K562 (cell line): ENCODE results near the gene CDC45. TPM values are rescaled to one million over a fixed set of nuclear protein-coding genes. Genes with fewer than 3 reads are reported as not detected.

Experiments
- ATF1 ChIP-seq, 2 experiments: fragments of 450-650 bp in 1 of 2; IDR thresholded peaks; 2 replicates each; pipeline ENCODE4 v1.6.1; 2016; ENCODE audit warnings: missing compliant biosample characterization in 1 of 2, missing genetic modification characterization in 1 of 2
- CHD1 ChIP-seq: fragments of 200-600 bp; sonication (generic); IDR thresholded peaks from one replicate; pipeline ENCODE4 v1.6.1; 2012; ENCODE audit warnings: mild to moderate bottlenecking, moderate library complexity, low read length, inconsistent platforms
- ETV5 ChIP-seq: sonication (generic); formaldehyde crosslinking; IDR thresholded peaks from 2 replicates; pipeline ENCODE4 v1.4.0; 2020; ENCODE audit warnings: low read depth, mild to moderate bottlenecking, missing genetic modification reagents
- GATA2 ChIP-seq: sonication (generic); formaldehyde crosslinking; IDR thresholded peaks from 2 replicates; pipeline ENCODE4 v1.4.0; 2020; ENCODE audit warnings: mild to moderate bottlenecking, missing genetic modification reagents
- GTF2F1 ChIP-seq: IDR thresholded peaks from 2 replicates; pipeline ENCODE4 v1.6.1; 2011; ENCODE audit warnings: low read depth, low read length, improper control_type of control experiment
- ILF3 ChIP-seq: fragments of 450-650 bp; IDR thresholded peaks from 2 replicates; pipeline ENCODE4 v1.6.1; 2018; ENCODE audit warnings: antibody characterized with exemption, mild to moderate bottlenecking, moderate library complexity, borderline replicate concordance
- NCOA6 ChIP-seq: fragments of 450-650 bp; IDR thresholded peaks from 2 replicates; pipeline ENCODE4 v1.6.1; 2017; ENCODE audit warnings: mild to moderate bottlenecking
- NR0B1 ChIP-seq: fragments of 450-650 bp; IDR thresholded peaks from one replicate; pipeline ENCODE4 v1.6.1; 2018; ENCODE audit warnings: mild to moderate bottlenecking, moderate library complexity; ENCODE audit not compliant: partially characterized antibody
- NR1H2 ChIP-seq: sonication (generic); formaldehyde crosslinking; IDR thresholded peaks from 2 replicates; pipeline ENCODE4 v1.4.0; 2020; ENCODE audit warnings: mild to moderate bottlenecking, missing genetic modification reagents
- NR2C1 ChIP-seq, 2 experiments: fragments of 450-650 bp; IDR thresholded peaks; 2 replicates each; pipeline ENCODE4 v1.6.1; 2017; ENCODE audit warnings: mild to moderate bottlenecking in 2 of 2, antibody characterized with exemption in 1 of 2, inconsistent platforms in 1 of 2, missing compliant biosample characterization in 1 of 2, missing genetic modification characterization in 1 of 2
- RFX7 ChIP-seq: fragments of 250-450 bp; sonication (Bioruptor Pico); IDR thresholded peaks from 2 replicates; pipeline ENCODE4 v1.5.1; 2021; ENCODE audit warnings: mild to moderate bottlenecking
- SMARCC2 ChIP-seq: fragments of 450-650 bp; IDR thresholded peaks from 2 replicates; pipeline ENCODE4 v1.6.1; 2017; ENCODE audit warnings: antibody characterized with exemption, moderate library complexity, mild to moderate bottlenecking, low read depth
- SRSF9 ChIP-seq: fragments of 200-400 bp; formaldehyde crosslinking; IDR thresholded peaks from 2 replicates; pipeline ENCODE4 v1.6.1; 2017; ENCODE audit warnings: low read depth, low read length, borderline replicate concordance
- TAF7 ChIP-seq: fragments of 450-650 bp; IDR thresholded peaks from 2 replicates; pipeline ENCODE4 v1.6.1; 2016; ENCODE audit warnings: missing genetic modification characterization, missing compliant biosample characterization
- XRCC5 ChIP-seq: fragments of 200-400 bp; formaldehyde crosslinking; IDR thresholded peaks from 2 replicates; pipeline ENCODE4 v1.6.1; 2017; ENCODE audit warnings: low read depth, mild to moderate bottlenecking, low read length
- ZBTB11 ChIP-seq, 3 experiments: fragments of 200-800 bp in 1 of 3; fragments of 250-450 bp in 1 of 3; fragments of 450-650 bp in 1 of 3; sonication (Bioruptor Pico) in 1 of 3; sonication (Bioruptor generic) in 1 of 3; formaldehyde crosslinking in 1 of 3; IDR thresholded peaks; 2 replicates each; pipeline versions ENCODE4 v1.6.1 to v1.8.0; 2016 to 2022; ENCODE audit warnings: mild to moderate bottlenecking in 2 of 3, missing genetic modification characterization in 2 of 3, missing compliant biosample characterization in 1 of 3, moderate library complexity in 1 of 3
- ZBTB17 ChIP-seq: fragments of 450-650 bp; formaldehyde crosslinking; IDR thresholded peaks from 2 replicates; pipeline ENCODE4 v1.4.0; 2020; ENCODE audit warnings: mild to moderate bottlenecking
- ZNF165 ChIP-seq: fragments of 250-450 bp; sonication (Bioruptor Pico); IDR thresholded peaks from 2 replicates; pipeline ENCODE4 v1.4.0; 2020; ENCODE audit warnings: borderline replicate concordance
- ZNF174 ChIP-seq: fragments of 250-450 bp; sonication (Bioruptor Pico); IDR thresholded peaks from 2 replicates; pipeline ENCODE4 v1.4.0; 2020; ENCODE audit warnings: mild to moderate bottlenecking
- ZNF197 ChIP-seq: fragments of 200-800 bp; sonication (Bioruptor generic); IDR thresholded peaks from 2 replicates; pipeline ENCODE4 v1.6.1; 2016; ENCODE audit warnings: low read depth, missing genetic modification characterization, missing compliant biosample characterization
- ZNF224 ChIP-seq: sonication (generic); formaldehyde crosslinking; IDR thresholded peaks from 2 replicates; pipeline ENCODE4 v1.8.0; 2022; ENCODE audit warnings: mild to moderate bottlenecking, missing genetic modification reagents
- ZNF24 ChIP-seq: fragments of 450-650 bp; IDR thresholded peaks from 2 replicates; pipeline ENCODE4 v1.6.1; 2016
- ZNF589 ChIP-seq: fragments of 200-800 bp; sonication (Bioruptor generic); IDR thresholded peaks from 2 replicates; pipeline ENCODE4 v1.6.1; 2016; ENCODE audit warnings: low read depth, missing genetic modification characterization, missing compliant biosample characterization
- ZNF764 ChIP-seq: fragments of 250-450 bp; sonication (Bioruptor Pico); IDR thresholded peaks from 2 replicates; pipeline ENCODE4 v1.4.0; 2020; ENCODE audit warnings: low read depth, mild to moderate bottlenecking, moderate library complexity
- ZNF77 ChIP-seq: fragments of 250-450 bp; sonication (Bioruptor Pico); IDR thresholded peaks from 2 replicates; pipeline ENCODE4 v1.5.0; 2020
- ZSCAN29 ChIP-seq: fragments of 450-650 bp; IDR thresholded peaks from 2 replicates; pipeline ENCODE4 v1.6.1; 2017
- polyA plus RNA-seq, 8 experiments: library from polyadenylated mRNA; depleted of rRNA in 4 of 8; stranded (reverse) in 5 of 8; unstranded in 3 of 8; fragments of >200 nt; fragmentation: Nextera tagmentation in 2 of 8; fragmentation: Illumina TruSeq in 1 of 8; extraction: Ambion mirVana in 2 of 8; extraction: Trizol in 1 of 8; gene quantifications; 2 replicates each; pipeline versions ENCODE4 v1.2.1 to v1.2.3, GENCODE V29; 2011 to 2014; ENCODE audit warnings: inconsistent platforms in 1 of 8, missing spikeins in 1 of 8
- total RNA-seq, 7 experiments: library from RNA; depleted of rRNA in 6 of 7; stranded (reverse); fragments of >200 nt in 6 of 7; fragmentation: Illumina TruSeq in 2 of 7; extraction: Trizol in 2 of 7; gene quantifications; 2 replicates each; pipeline versions ENCODE4 v1.2.1 to v1.2.3, GENCODE V29; 2011 to 2021; ENCODE audit warnings: low replicate concordance in 1 of 7

CDC45 gene
- total and polyA plus RNA-seq, 9 of the 15 experiments (the other 6 are each of a cell fraction or from before 2014, with no cell fraction given) = 251 to 580 (median 410) TPM

DNA sequence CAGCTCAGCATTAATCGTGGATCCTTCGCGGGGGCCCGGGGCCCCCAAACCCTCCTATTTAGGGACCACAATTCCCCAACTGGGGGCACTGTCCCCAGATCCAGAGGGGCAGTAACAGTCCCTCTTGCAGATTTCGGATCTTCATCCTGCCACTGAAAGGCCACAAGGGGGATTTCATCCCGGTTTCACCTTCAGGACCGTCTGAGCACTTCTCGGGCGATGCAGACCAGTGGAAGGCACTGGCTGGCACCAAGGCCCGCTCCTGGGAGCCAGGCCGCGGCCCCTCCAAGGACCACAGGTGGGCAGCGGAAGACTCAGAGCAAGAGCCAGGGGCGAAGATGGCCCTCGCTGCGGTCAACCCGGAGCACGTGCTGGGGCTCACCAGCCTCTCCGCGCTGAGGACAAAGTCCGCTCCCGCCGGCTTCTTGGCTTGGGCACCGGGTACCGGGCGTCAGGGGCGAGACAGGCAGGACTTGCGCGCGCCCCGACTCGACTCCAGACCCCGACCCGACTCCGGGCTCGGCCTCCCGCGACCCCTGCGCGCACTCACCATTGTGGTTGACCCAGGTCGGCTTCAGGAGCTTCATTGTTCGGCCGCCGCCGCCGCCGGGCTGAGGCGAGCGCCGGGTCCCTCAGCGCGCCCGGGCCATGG is 48.7 kb upstream of the CDC45 start (continued):
- TF ChIP-seq NR0B1 (no peak), ZNF174 (CRISPR knock-in tag) (no peak), XRCC5 (no peak), ZNF764 (CRISPR knock-in tag) (0 out of 2 replicates have a peak, but pooled peaks have one; percentile 50), CHD1 (peak; percentile 97), ZBTB11 (CRISPR knock-in tag; IDR thresholded peaks at IDR 0.05) (peak in 1 of 3 experiments; percentile 69; a peak in 1 of 6 replicates), RFX7 (CRISPR knock-in tag) (0 out of 2 replicates have a peak, but pooled peaks have one; percentile 46), ZNF224 (CRISPR knock-in tag) (no peak), ZNF165 (CRISPR knock-in tag) (peak; percentile 55; the same call in 1 of the 2 replicates), NR2C1 (IDR thresholded peaks at IDR 0.05) (no peak), NR2C1 (tag; IDR thresholded peaks at IDR 0.05) (no peak), ZNF24 (no peak), ZNF589 (CRISPR knock-in tag) (no peak), ZNF77 (no peak), ILF3 (no peak), ATF1 (CRISPR knock-in tag; IDR thresholded peaks at IDR 0.05) (no peak), ATF1 (tag; IDR thresholded peaks at IDR 0.05) (peak; percentile 67; the same call in 1 of the 2 replicates), NR1H2 (CRISPR knock-in tag) (no peak), TAF7 (tag) (peak; percentile 23; the same call in 1 of the 2 replicates), GTF2F1 (no peak), ETV5 (no peak), SMARCC2 (no peak), ZBTB17 (CRISPR knock-in tag) (peak; percentile 74; the same call in 1 of the 2 replicates), NCOA6 (no peak), ZNF197 (CRISPR knock-in tag) (no peak), GATA2 (no peak), SRSF9 (no peak), ZSCAN29 (no peak)
